GM21447 (cell line): ENCODE data around the gene SH2D4B.

Experiments used
- ATAC-seq: cut with Tn5 transposase; IDR thresholded peaks from one replicate; pipeline ENCODE4 v1.9.1; 2021; ENCODE audit not compliant: unreplicated experiment

The SH2D4B gene

GRCh38 chr10:80585812-80586211, 48.1 kb downstream of the SH2D4B start:
- ATAC-seq, result no peak

GRCh38 chr10:80588546-80588945, 50.8 kb downstream of the SH2D4B start:
- no peak for ATAC-seq

- peak; percentile 96 for ATAC-seq
Measured at GRCh38 chr10:80589726-80590373, 52.1 kb downstream of the SH2D4B start.

GRCh38 chr10:80590585-80591125, 53.0 kb downstream of the SH2D4B start:
- no peak for ATAC-seq

GRCh38 chr10:80596391-80597257, 58.9 kb downstream of the SH2D4B start:
- no peak for ATAC-seq

GRCh38 chr10:80598084-80598798, 60.5 kb downstream of the SH2D4B start:
- ATAC-seq, result peak; percentile 64

GRCh38 chr10:80598951-80599350, 61.2 kb downstream of the SH2D4B start:
- ATAC-seq, result peak; percentile 8

GRCh38 chr10:80599424-80599847, 61.7 kb downstream of the SH2D4B start:
- ATAC-seq, result peak; percentile 55

GRCh38 chr10:80600256-80600655, 62.6 kb downstream of the SH2D4B start:
- no peak for ATAC-seq

GRCh38 chr10:80602881-80603280, 65.2 kb downstream of the SH2D4B start:
- ATAC-seq, result no peak

GRCh38 chr10:80603516-80603915, 65.8 kb downstream of the SH2D4B start:
- ATAC-seq, result no peak

- no peak for ATAC-seq
Measured at GRCh38 chr10:80608706-80609105, 71.0 kb downstream of the SH2D4B start.

GRCh38 chr10:80609331-80609730, 71.6 kb downstream of the SH2D4B start:
- no peak for ATAC-seq

GRCh38 chr10:80611481-80612185, 73.9 kb downstream of the SH2D4B start:
- ATAC-seq, result no peak

GRCh38 chr10:80612261-80612660, 74.6 kb downstream of the SH2D4B start:
- no peak for ATAC-seq

GRCh38 chr10:80613466-80614170, 75.9 kb downstream of the SH2D4B start:
- no peak for ATAC-seq

GRCh38 chr10:80614576-80615416, 77.1 kb downstream of the SH2D4B start:
- ATAC-seq, result no peak

GRCh38 chr10:80617807-80618206, 80.1 kb downstream of the SH2D4B start:
- no peak for ATAC-seq

GRCh38 chr10:80619036-80619435, 81.3 kb downstream of the SH2D4B start:
- no peak for ATAC-seq
